Muscle layer of duodenum (tissue), 2 donors: Measurements from ENCODE around the gene TREML4.
"Not testable (repeated sequence)": the region's sequence is repeated elsewhere in the genome, so short reads cannot be mapped to it uniquely, and the experiment has no call there.

Source experiments
- H3K27ac ChIP-seq: one replicate; pipeline ENCODE4 v1.7.0; 2013; ENCODE audit warnings: mild to moderate bottlenecking, low read length
- H3K27me3 ChIP-seq: one replicate; pipeline ENCODE4 v1.7.0; 2013; ENCODE audit warnings: low read depth, mild to moderate bottlenecking, control low read depth, low read length
- H3K36me3 ChIP-seq, 2 donors: one replicate each; pipeline ENCODE4 v1.7.0; 2013; ENCODE audit warnings: low read length in 2 of 2, control low read depth in 1 of 2, mild to moderate bottlenecking in 1 of 2; ENCODE audit not compliant: insufficient read depth in 2 of 2, control insufficient read depth in 1 of 2
- H3K4me1 ChIP-seq, 2 donors: one replicate each; pipeline ENCODE4 v1.7.0; 2013; ENCODE audit warnings: low read length in 2 of 2, mild to moderate bottlenecking in 2 of 2, control low read depth in 1 of 2, moderate library complexity in 1 of 2; ENCODE audit not compliant: insufficient read depth in 2 of 2, control insufficient read depth in 1 of 2
- H3K4me3 ChIP-seq, 2 donors: one replicate each; pipeline ENCODE4 v1.7.0; 2013; ENCODE audit warnings: low read length in 2 of 2, low read depth in 1 of 2, mild to moderate bottlenecking in 1 of 2
- H3K9me3 ChIP-seq, 2 donors: one replicate each; pipeline ENCODE4 v1.7.0; 2013; ENCODE audit warnings: low read length in 2 of 2, control low read depth in 1 of 2, mild to moderate bottlenecking in 1 of 2; ENCODE audit not compliant: control insufficient read depth in 1 of 2
- donor health status: healthy.

TREML4 gene

DNA sequence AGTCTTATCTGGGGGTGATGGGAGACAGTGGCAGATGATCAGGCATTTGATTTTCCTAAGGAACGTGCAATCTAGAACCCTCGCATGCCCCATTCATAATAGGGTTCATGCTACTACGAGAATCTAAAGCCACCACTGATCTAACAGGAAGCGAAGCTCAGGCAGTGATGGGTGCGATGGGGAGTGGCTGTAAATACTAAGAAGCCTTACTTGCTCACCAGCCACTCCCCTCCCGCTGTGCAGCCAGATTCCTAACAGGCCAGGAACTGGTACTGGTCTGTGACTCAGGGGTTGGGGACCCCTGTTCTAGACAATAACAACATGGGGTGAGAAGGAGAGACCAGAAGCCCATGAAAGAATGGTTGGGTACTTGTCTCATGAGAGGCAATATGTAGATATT lies 4.5 kb downstream of the TREML4 start:
- Histone ChIP-seq H3K27me3 (no peaks in the 10 kb centered on the region), H3K27ac (no peak overlapping the region), H3K36me3 (no peaks in the 10 kb centered on the region), H3K9me3 (no peaks in the 10 kb centered on the region), H3K4me1 (no peaks in the 10 kb centered on the region), H3K4me3 (no peak overlapping the region)

- Histone ChIP-seq H3K4me1 (no peaks in the 10 kb centered on the region), H3K27me3 (peaks cover 10% of the 10 kb centered on the region), H3K27ac (no peak overlapping the region), H3K4me3 (no peak overlapping the region), H3K36me3 (no peaks in the 10 kb centered on the region), H3K9me3 (no peaks in the 10 kb centered on the region)
Observed at GRCh38 chr6:41236276-41236675, 8.1 kb downstream of the TREML4 start.

DNA sequence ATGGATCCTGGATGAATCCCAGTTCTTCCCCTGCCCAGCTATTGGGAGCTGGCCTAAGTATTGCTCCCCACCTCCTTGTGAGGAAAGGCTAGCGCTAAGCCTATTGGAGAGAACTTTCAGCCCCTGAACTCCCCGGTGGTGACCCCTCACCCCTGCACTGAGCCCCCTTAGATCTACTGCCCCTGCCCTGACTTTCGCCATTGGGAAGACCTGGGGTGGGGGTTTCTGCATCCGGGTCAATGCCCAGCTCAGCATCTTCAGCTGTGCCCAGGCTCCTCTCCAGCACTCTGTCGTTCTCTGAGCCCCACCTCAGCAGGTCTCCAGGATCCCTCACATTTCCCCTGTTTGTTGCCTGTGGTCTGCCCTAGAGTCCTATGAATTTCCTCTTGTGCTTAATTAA lies 9.0 kb downstream of the TREML4 start:
- no peak overlapping the region for H3K27ac ChIP-seq
- peaks cover 10% of the 10 kb centered on the region for H3K27me3 ChIP-seq
- H3K4me1 ChIP-seq = no peaks in the 10 kb centered on the region
- no peaks in the 10 kb centered on the region for H3K9me3 ChIP-seq
- no peaks in the 10 kb centered on the region for H3K36me3 ChIP-seq
- H3K4me3 ChIP-seq = no peak overlapping the region

DNA sequence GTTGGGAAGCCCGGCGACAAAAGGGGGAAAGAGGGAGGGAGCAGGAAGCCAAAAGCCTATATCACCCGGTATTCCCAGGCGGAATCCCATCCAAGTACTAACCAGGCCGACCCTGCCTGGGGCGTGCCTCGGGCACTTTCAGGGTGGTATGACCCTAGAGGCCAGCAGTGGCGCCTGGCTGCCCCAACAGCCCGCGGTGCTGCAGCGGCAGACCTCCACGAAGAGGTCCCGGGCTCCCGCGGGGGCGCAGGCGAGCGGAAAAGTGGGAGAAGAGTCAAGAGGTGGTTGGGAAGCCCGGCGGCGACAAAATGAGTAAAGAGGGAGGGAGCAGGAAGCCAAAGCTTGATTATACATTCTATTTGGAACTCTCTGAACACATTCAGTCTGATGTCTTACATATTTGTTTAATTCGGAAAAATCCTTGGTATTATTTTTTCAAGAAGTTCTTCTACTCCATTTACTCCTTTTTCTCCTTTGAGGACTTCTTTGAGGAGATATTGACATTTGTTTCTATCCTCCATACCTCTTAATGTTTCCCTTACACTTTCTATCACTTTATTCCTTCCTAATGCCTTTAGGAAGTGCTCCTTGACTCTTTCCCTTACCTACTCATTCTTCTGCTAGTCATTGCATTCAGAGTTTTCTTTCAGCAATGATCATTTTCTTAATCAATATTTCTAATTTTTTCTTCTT lies 11.5 kb downstream of the TREML4 start:
- Histone ChIP-seq H3K36me3 (no peaks in the 10 kb centered on the region), H3K27me3 (peaks cover 10% of the 10 kb centered on the region), H3K4me1 (no peaks in the 10 kb centered on the region), H3K4me3 (no peak overlapping the region), H3K9me3 (no peaks in the 10 kb centered on the region), H3K27ac (no peak overlapping the region)

DNA sequence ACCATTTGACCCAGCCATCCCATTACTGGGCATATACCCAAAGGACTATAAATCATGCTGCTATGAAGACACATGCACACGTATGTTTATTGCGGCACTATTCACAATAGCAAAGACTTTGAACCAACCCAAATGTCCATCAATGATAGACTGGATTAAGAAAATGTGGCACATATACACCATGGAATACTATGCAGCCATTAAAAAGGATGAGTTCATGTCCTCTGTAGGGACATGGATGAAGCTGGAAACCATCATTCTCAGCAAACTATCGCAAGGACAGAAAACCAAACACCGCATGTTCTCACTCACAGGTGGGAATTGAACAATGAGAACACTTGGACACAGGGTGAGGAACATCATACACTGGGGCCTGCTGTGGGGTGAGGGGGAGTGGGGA lies 18.4 kb downstream of the TREML4 start:
- not testable (repeated sequence) for H3K27me3 ChIP-seq, H3K4me1 ChIP-seq, H3K36me3 ChIP-seq, H3K4me3 ChIP-seq, H3K27ac ChIP-seq, H3K9me3 ChIP-seq

DNA sequence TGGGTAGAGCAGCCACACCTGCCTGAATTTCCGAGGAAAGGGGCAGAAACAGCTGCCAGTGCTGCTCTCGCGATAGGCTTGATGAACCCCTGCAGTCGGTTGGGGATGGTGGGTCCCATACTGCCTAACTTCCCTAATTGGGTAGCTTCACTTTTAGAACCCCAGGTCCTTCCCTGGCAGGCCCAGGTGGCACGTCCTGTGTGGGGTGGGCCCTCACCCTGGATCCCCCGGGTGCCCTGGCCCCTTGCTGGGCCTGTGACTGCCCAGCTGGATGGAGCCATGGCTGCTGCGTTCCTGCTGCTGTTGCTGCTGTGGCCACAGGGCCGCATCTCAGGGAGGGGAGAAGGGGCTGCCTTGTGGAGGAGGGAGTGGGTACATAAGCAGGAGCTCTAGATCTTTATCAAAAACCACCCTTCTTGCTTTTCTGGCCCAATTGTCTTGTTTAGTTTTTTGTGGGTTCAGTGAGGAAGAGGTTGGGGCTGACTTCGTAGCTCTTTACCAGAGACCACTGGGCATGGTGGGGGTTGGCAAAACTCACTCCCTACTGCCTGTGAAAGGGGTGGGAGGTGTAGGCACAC lies 19.2 kb downstream of the TREML4 start:
- Histone ChIP-seq H3K27me3 (no peaks in the 10 kb centered on the region), H3K27ac (no peak overlapping the region), H3K4me1 (no peaks in the 10 kb centered on the region), H3K4me3 (no peak overlapping the region), H3K9me3 (no peaks in the 10 kb centered on the region), H3K36me3 (no peaks in the 10 kb centered on the region)

- no peaks in the 10 kb centered on the region for H3K36me3 ChIP-seq
- no peak overlapping the region for H3K27ac ChIP-seq
- no peaks in the 10 kb centered on the region for H3K4me1 ChIP-seq
- no peak overlapping the region for H3K4me3 ChIP-seq
- H3K9me3 ChIP-seq = no peaks in the 10 kb centered on the region
- no peaks in the 10 kb centered on the region for H3K27me3 ChIP-seq
Observed at GRCh38 chr6:41247882-41248705, 19.9 kb downstream of the TREML4 start.

DNA sequence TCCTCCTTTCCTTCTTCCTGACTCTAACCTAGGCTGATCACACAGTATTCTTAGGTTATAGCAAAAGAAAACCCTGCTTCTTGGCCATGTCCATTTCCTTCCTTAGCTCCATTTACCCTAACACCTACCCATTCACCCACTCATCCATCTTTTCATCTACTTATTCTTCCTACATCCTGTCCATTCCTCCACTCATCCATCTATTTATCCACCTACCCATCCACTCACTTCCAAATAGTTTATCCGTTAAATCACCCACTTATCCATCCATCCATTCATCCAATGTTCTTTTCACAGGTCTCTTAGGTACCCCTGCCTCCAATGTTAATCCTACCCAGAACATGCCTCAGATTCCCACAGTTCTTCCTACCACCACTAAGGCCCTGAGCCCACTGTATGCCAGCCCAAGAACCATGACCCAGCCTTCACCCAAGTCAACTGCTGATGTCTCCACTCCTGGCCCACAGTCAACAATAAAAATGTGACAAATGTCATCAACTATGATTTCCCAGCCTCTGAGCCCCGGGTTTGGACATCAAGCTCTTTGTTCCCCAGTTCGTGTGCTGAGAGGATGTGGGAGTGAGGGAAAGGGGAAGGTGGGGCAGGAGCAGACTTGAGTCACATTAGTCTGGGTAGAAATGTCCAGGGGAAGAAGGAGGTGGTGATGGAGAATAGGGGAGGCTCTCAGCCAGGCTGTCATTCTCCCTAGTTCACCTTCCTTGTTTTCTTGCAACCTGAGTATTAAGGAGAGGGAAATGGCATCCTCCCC lies 24.4 kb downstream of the TREML4 start:
- Histone ChIP-seq H3K4me3 (no peak overlapping the region), H3K27me3 (no peaks in the 10 kb centered on the region), H3K9me3 (no peaks in the 10 kb centered on the region), H3K27ac (no peak overlapping the region), H3K36me3 (no peaks in the 10 kb centered on the region), H3K4me1 (peaks cover 0 to 11% of the 10 kb centered on the region in 2 donors)

DNA sequence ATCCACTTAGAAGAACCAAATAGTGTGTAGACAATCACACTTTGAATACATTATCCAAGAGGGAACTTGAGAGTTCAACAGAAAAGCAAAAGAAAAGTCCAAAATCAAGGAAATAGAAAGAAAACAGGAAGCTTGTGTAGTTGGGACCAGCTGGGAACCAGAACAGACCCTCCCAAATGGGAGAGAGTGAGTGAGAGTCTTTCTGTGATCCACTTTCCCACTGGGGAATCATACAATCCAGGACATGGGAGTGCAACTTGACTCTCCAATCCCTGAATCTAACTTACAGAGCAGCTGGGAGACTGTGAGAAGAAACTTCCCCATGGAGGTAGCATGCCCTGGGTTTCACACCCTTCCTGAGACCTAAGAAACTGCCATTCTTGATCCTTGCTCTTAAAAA lies 27.0 kb downstream of the TREML4 start:
- Histone ChIP-seq H3K9me3 (no peaks in the 10 kb centered on the region), H3K27ac (no peak overlapping the region), H3K27me3 (no peaks in the 10 kb centered on the region), H3K4me3 (no peak overlapping the region), H3K36me3 (no peaks in the 10 kb centered on the region), H3K4me1 (peaks cover 0 to 12% of the 10 kb centered on the region in 2 donors)

GRCh38 chr6:41255638-41256246 lies 27.6 kb downstream of the TREML4 start:
- Histone ChIP-seq H3K9me3 (no peaks in the 10 kb centered on the region), H3K36me3 (no peaks in the 10 kb centered on the region), H3K4me1 (peaks cover 0 to 12% of the 10 kb centered on the region in 2 donors), H3K27me3 (no peaks in the 10 kb centered on the region), H3K4me3 (no peak overlapping the region), H3K27ac (no peak overlapping the region)

GRCh38 chr6:41256383-41256782 lies 28.2 kb downstream of the TREML4 start:
- Histone ChIP-seq H3K27ac (no peak overlapping the region), H3K36me3 (no peaks in the 10 kb centered on the region)

More at GRCh38 chr6:41256383-41256782, 28.2 kb downstream of the TREML4 start:
- Histone ChIP-seq H3K9me3 (peaks cover 0 to 3% of the 10 kb centered on the region in 2 donors), H3K27me3 (no peaks in the 10 kb centered on the region), H3K4me1 (peaks cover 0 to 12% of the 10 kb centered on the region in 2 donors), H3K4me3 (no peak overlapping the region)
